GM21717 (cell line): ENCODE results near the gene DCLRE1A.
"Not testable (repeated sequence)": the region's sequence is repeated elsewhere in the genome, so short reads cannot be mapped to it uniquely, and the experiment has no call there.

Experiments used
- ATAC-seq: cut with Tn5 transposase; IDR thresholded peaks from one replicate; pipeline ENCODE4 v1.9.1; 2021; ENCODE audit warnings: mild to moderate bottlenecking, moderate library complexity; ENCODE audit not compliant: unreplicated experiment

Gene DCLRE1A

GRCh38 chr10:113859261-113859660 is 5.4 kb upstream of the DCLRE1A start:
- ATAC-seq: no peak

- ATAC-seq: no peak
Observed at GRCh38 chr10:113858541-113858940, 4.7 kb upstream of the DCLRE1A start.

GRCh38 chr10:113857210-113857609 is 3.3 kb upstream of the DCLRE1A start:
- no peak for ATAC-seq

- ATAC-seq: no peak
Observed at GRCh38 chr10:113856563-113856962, 2.7 kb upstream of the DCLRE1A start.

GRCh38 chr10:113854761-113855588 is 1.1 kb upstream of the DCLRE1A start:
- ATAC-seq: peak; percentile 33

GRCh38 chr10:113853578-113854012 is 287 bp downstream of the DCLRE1A start:
- no peak for ATAC-seq

GRCh38 chr10:113849946-113850345 is 3.9 kb downstream of the DCLRE1A start:
- ATAC-seq: no peak

GRCh38 chr10:113849140-113849803 is 4.6 kb downstream of the DCLRE1A start:
- no peak for ATAC-seq

- no peak for ATAC-seq
Observed at GRCh38 chr10:113846036-113846435, 7.8 kb downstream of the DCLRE1A start.

- ATAC-seq: no peak
Observed at GRCh38 chr10:113843972-113844485, 9.9 kb downstream of the DCLRE1A start.

GRCh38 chr10:113842171-113842570 is 11.7 kb downstream of the DCLRE1A start:
- no peak for ATAC-seq

GRCh38 chr10:113828567-113828966 is 25.3 kb downstream of the DCLRE1A start:
- ATAC-seq: not testable (repeated sequence)

- ATAC-seq: no peak
Observed at GRCh38 chr10:113825791-113826190, 28.1 kb downstream of the DCLRE1A start.

GRCh38 chr10:113823389-113823788 is 30.5 kb downstream of the DCLRE1A start:
- no peak for ATAC-seq

GRCh38 chr10:113822174-113822573 is 31.7 kb downstream of the DCLRE1A start:
- no peak for ATAC-seq

GRCh38 chr10:113821306-113821705 is 32.6 kb downstream of the DCLRE1A start:
- ATAC-seq: not testable (repeated sequence)

GRCh38 chr10:113820507-113820906 is 33.4 kb downstream of the DCLRE1A start:
- ATAC-seq: no peak

GRCh38 chr10:113819989-113820388 is 33.9 kb downstream of the DCLRE1A start:
- ATAC-seq: no peak

- not testable (repeated sequence) for ATAC-seq
Observed at GRCh38 chr10:113814700-113815099, 39.2 kb downstream of the DCLRE1A start.

- ATAC-seq: no peak
Observed at GRCh38 chr10:113808168-113808567, 45.7 kb downstream of the DCLRE1A start.

- ATAC-seq: no peak
Observed at GRCh38 chr10:113806503-113806902, 47.4 kb downstream of the DCLRE1A start.

- no peak for ATAC-seq
Observed at GRCh38 chr10:113802997-113803396, 50.9 kb downstream of the DCLRE1A start.
